HG03159 (cell line): ENCODE results near the gene PROX2.

Source experiments
- ATAC-seq: cut with Tn5 transposase; IDR thresholded peaks from one replicate; pipeline ENCODE4 v1.9.1; 2021; ENCODE audit warnings: mild to moderate bottlenecking, moderate library complexity; ENCODE audit not compliant: unreplicated experiment

PROX2 gene

GRCh38 chr14:74882103-74882920 lies 6.4 kb upstream of the PROX2 start:
- peak; percentile 45 for ATAC-seq

GRCh38 chr14:74881431-74882102 lies 5.6 kb upstream of the PROX2 start, which contains the start of gene DLST:
DLST (plus strand) TSS chr14:74881916; CDS start chr14:74881954, 38 bp downstream.
- peak; percentile 92 for ATAC-seq

GRCh38 chr14:74879427-74880182 lies 3.7 kb upstream of the PROX2 start:
- ATAC-seq: no peak

GRCh38 chr14:74875204-74875603 lies 741 bp downstream of the PROX2 start:
- no peak for ATAC-seq

GRCh38 chr14:74871819-74872218 lies 4.1 kb downstream of the PROX2 start:
- no peak for ATAC-seq

GRCh38 chr14:74868739-74869138 lies 7.2 kb downstream of the PROX2 start:
- ATAC-seq: no peak

GRCh38 chr14:74867673-74868072 lies 8.3 kb downstream of the PROX2 start:
- ATAC-seq: no peak

GRCh38 chr14:74866708-74867389 lies 9.1 kb downstream of the PROX2 start:
- ATAC-seq: no peak

GRCh38 chr14:74865156-74865555 lies 10.8 kb downstream of the PROX2 start:
- ATAC-seq: no peak

- ATAC-seq: no peak
Measured at GRCh38 chr14:74864198-74864597, 11.7 kb downstream of the PROX2 start.

- no peak for ATAC-seq
Measured at GRCh38 chr14:74863274-74863673, 12.7 kb downstream of the PROX2 start.

- no peak for ATAC-seq
Measured at GRCh38 chr14:74861734-74862090, 14.2 kb downstream of the PROX2 start.

GRCh38 chr14:74860899-74861733 lies 14.8 kb downstream of the PROX2 start:
- no peak for ATAC-seq

GRCh38 chr14:74859757-74860552 lies 16.0 kb downstream of the PROX2 start:
- ATAC-seq: no peak

- ATAC-seq: no peak
Measured at GRCh38 chr14:74858022-74858421, 17.9 kb downstream of the PROX2 start.

- no peak for ATAC-seq
Measured at GRCh38 chr14:74856366-74856765, 19.6 kb downstream of the PROX2 start.

- ATAC-seq: no peak
Measured at GRCh38 chr14:74855945-74856344, 20.0 kb downstream of the PROX2 start.

GRCh38 chr14:74855021-74855420 lies 20.9 kb downstream of the PROX2 start:
- ATAC-seq: no peak

- no peak for ATAC-seq
Measured at GRCh38 chr14:74853581-74853980, 22.4 kb downstream of the PROX2 start.
